ENCODE results near the gene OPCML. TPM values are rescaled to one million over a fixed set of nuclear protein-coding genes. Genes with fewer than 3 reads are reported as not detected.

OPCML gene
- total RNA-seq, 1 experiment from 2014 or later, result not detected

DNA sequence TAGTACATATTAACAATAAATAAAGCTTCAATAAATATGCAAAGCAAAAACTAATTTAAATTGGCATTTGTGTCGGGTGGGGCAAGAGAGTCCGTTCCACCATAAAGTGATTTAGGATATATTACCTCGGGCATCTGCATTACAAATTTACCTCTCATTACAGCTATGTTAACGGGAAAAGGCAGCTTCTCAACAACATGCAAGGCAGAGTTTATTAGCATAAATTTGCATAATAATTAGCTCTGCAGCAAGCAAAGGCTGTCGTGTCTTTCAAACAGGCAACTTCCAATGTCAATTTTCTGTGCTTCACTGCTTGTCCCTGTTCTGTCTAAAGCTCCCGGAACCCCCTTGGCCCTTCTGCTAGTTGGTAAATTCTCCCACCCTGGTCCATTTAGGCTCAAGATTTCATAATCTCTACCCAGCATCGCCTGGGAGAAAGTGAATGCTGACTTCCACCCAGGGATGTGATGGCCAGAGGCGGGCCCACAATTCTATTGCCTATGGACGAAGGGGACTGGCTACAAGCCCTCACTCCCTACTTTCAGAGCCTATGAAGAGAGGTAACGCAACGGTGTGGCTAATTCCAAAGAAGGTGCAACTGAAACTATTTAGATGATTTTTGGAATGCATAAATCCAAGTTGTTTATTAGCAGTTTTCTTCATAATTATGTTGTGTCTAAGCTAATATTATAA, 462.1 kb downstream of the OPCML start:
- H3K9me3 ChIP-seq (ENCODE audit: low read length), result no peaks in the 10 kb centered on the region
- H2AFZ ChIP-seq (ENCODE audit: low read length), result no peak overlapping the region
- H4K20me1 ChIP-seq (ENCODE audit: low read length), result no peaks in the 10 kb centered on the region
- no peak for ATAC-seq
- H3K4me1 ChIP-seq (ENCODE audit: insufficient read depth, low read length), result no peaks in the 10 kb centered on the region
- DNase-seq, result no peak
- H3K27ac ChIP-seq (ENCODE audit: low read length), result no peak overlapping the region
- peaks cover 16% of the 10 kb centered on the region for H3K27me3 ChIP-seq (ENCODE audit: low read length)
- no peak overlapping the region for H3K4me2 ChIP-seq (ENCODE audit: low read length)
- ChIA-PET CTCF (no interaction called here), POLR2A (ENCODE audit: unreplicated experiment) (no interaction called here)
- H3K79me2 ChIP-seq (ENCODE audit: low read length), result no peaks in the 10 kb centered on the region
- intact Hi-C loops (cut with micrococcal nuclease), result no loop called here
- BruUV-seq (replicated peaks), result no TSS peak
- no peaks in the 10 kb centered on the region for H3K36me3 ChIP-seq (ENCODE audit: low read depth, low read length)
- H3K9me2 ChIP-seq (replicated peaks; ENCODE audit: low read length), result no peaks in the 10 kb centered on the region
- no peak overlapping the region for H3K9ac ChIP-seq (ENCODE audit: low read length)
- H3K4me3 ChIP-seq (ENCODE audit: low read length), result no peak overlapping the region
- H3F3A ChIP-seq (ENCODE audit: low read length, unreplicated experiment), result no peaks in the 10 kb centered on the region
- TF ChIP-seq EZH2 (IDR thresholded peaks at IDR 0.05; ENCODE audit: low read length, unreplicated experiment) (no peak), EZH2phosphoT487 (IDR thresholded peaks at IDR 0.05; ENCODE audit: borderline replicate concordance, low read length) (no peak)
- TF ChIP-seq, protein P1, sequence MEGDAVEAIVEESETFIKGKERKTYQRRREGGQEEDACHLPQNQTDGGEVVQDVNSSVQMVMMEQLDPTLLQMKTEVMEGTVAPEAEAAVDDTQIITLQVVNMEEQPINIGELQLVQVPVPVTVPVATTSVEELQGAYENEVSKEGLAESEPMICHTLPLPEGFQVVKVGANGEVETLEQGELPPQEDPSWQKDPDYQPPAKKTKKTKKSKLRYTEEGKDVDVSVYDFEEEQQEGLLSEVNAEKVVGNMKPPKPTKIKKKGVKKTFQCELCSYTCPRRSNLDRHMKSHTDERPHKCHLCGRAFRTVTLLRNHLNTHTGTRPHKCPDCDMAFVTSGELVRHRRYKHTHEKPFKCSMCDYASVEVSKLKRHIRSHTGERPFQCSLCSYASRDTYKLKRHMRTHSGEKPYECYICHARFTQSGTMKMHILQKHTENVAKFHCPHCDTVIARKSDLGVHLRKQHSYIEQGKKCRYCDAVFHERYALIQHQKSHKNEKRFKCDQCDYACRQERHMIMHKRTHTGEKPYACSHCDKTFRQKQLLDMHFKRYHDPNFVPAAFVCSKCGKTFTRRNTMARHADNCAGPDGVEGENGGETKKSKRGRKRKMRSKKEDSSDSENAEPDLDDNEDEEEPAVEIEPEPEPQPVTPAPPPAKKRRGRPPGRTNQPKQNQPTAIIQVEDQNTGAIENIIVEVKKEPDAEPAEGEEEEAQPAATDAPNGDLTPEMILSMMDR (conservative IDR thresholded peaks at IDR 0.05; ENCODE audit: low read depth, low read length), result no peak

DNA sequence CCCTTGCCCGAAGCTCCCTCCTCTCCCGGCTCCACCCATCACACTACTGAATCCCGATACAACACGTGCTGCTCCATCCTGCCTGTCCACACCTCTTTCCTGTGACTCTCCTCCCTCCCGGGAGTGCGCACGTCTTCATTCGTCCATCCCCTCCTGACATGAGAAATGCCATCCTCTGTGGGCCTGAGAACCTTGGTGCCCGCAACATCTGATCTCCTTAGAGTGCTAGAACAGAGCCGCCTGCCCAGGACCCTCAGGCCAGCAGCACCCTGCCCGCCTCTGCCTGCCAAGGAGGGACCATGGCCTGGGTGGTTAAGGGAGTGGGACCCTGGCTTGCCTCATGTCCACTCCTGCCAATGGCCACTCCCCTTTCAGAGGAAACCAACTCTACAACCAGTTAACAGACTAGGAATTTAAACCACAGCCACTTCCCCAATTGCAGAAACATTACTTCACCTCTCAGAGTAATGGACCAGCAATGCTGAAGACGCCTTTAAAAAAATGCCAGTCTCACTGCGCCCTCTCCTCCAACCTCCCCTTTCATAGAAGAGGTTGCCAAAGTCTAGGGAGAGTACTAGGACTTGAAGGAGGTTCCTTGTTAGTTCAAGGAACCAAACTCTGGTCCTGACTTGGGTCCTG, 466.3 kb downstream of the OPCML start:
- Histone ChIP-seq H3K27me3 (ENCODE audit: low read length) (peaks cover 28% of the 10 kb centered on the region), H3K79me2 (ENCODE audit: low read length) (no peaks in the 10 kb centered on the region), H2AFZ (ENCODE audit: low read length) (no peak overlapping the region), H3K4me2 (ENCODE audit: low read length) (no peak overlapping the region), H3K27ac (ENCODE audit: low read length) (no peak overlapping the region), H3K9me3 (ENCODE audit: low read length) (no peaks in the 10 kb centered on the region), H3K9ac (ENCODE audit: low read length) (no peak overlapping the region), H3F3A (ENCODE audit: low read length, unreplicated experiment) (no peaks in the 10 kb centered on the region), H3K4me3 (ENCODE audit: low read length) (no peak overlapping the region), H3K4me1 (ENCODE audit: insufficient read depth, low read length) (no peaks in the 10 kb centered on the region), H4K20me1 (ENCODE audit: low read length) (no peaks in the 10 kb centered on the region), H3K9me2 (replicated peaks; ENCODE audit: low read length) (no peaks in the 10 kb centered on the region), H3K36me3 (ENCODE audit: low read depth, low read length) (no peaks in the 10 kb centered on the region)
- ChIA-PET CTCF (no interaction called here), POLR2A (ENCODE audit: unreplicated experiment) (no interaction called here)
- intact Hi-C loops (cut with micrococcal nuclease), result no loop called here
- TF ChIP-seq EZH2 (IDR thresholded peaks at IDR 0.05; ENCODE audit: low read length, unreplicated experiment) (no peak), EZH2phosphoT487 (IDR thresholded peaks at IDR 0.05; ENCODE audit: borderline replicate concordance, low read length) (no peak)
- TF ChIP-seq, protein P1 (conservative IDR thresholded peaks at IDR 0.05; ENCODE audit: low read depth, low read length), result no peak
- BruUV-seq (replicated peaks), result no TSS peak
- no peak for DNase-seq
- no peak for ATAC-seq

DNA sequence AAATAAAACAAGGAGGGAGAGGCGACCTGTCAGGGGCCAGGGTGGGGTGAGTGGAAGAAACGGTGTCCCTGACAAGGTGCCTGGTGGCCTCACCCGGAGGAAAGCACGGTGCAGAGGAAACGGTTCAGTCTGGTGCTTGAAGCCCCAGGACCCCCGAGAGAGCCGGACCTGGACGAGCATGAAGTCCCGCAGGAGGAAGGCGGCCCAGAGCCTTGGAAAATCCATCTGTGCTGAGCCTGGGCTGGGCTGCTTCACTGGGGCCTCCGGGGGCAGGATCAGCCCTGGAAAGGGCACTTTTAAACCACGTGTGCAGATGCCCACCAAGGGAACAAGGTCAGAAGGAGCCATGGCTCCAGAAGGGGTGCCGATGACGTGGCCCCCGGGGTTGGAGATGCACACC, 467.3 kb downstream of the OPCML start:
- TF ChIP-seq EZH2phosphoT487 (IDR thresholded peaks at IDR 0.05; ENCODE audit: borderline replicate concordance, low read length), result no peak
- TF ChIP-seq EZH2 (IDR thresholded peaks at IDR 0.05; ENCODE audit: low read length, unreplicated experiment), result no peak
- TF ChIP-seq, protein P1 (conservative IDR thresholded peaks at IDR 0.05; ENCODE audit: low read depth, low read length), result no peak
- H3K9me3 ChIP-seq (ENCODE audit: low read length), result no peaks in the 10 kb centered on the region
- intact Hi-C loops (cut with micrococcal nuclease), result no loop called here
- H3F3A ChIP-seq (ENCODE audit: low read length, unreplicated experiment), result no peaks in the 10 kb centered on the region
- no peak overlapping the region for H3K9ac ChIP-seq (ENCODE audit: low read length)
- H3K27ac ChIP-seq (ENCODE audit: low read length), result no peak overlapping the region
- H2AFZ ChIP-seq (ENCODE audit: low read length), result no peak overlapping the region
- POLR2A ChIA-PET (ENCODE audit: unreplicated experiment), result no interaction called here
- no peaks in the 10 kb centered on the region for H3K9me2 ChIP-seq (replicated peaks; ENCODE audit: low read length)
- ATAC-seq (no peak), DNase-seq (no peak)
- no peaks in the 10 kb centered on the region for H3K36me3 ChIP-seq (ENCODE audit: low read depth, low read length)
- no peaks in the 10 kb centered on the region for H3K4me1 ChIP-seq (ENCODE audit: insufficient read depth, low read length)
- no peaks in the 10 kb centered on the region for H3K79me2 ChIP-seq (ENCODE audit: low read length)
- no peak overlapping the region for H3K4me2 ChIP-seq (ENCODE audit: low read length)
- BruUV-seq (replicated peaks), result no TSS peak
- H3K27me3 ChIP-seq (ENCODE audit: low read length), result peaks cover 28% of the 10 kb centered on the region
- CTCF ChIA-PET, result no interaction called here
- no peak overlapping the region for H3K4me3 ChIP-seq (ENCODE audit: low read length)
- no peaks in the 10 kb centered on the region for H4K20me1 ChIP-seq (ENCODE audit: low read length)

Data from PC-3 (cell line).